HepG2 (cell line): ENCODE measurements around the gene ADAMTSL3. TPM values are rescaled to one million over a fixed set of nuclear protein-coding genes. Genes with fewer than 3 reads are reported as not detected.

Experiments
- ATAC-seq: fragments of 200-7000 bp; cut with Tn5 transposase; 3 replicates; pipeline ENCODE4 v1.9.1; 2020; ENCODE audit warnings: mild to moderate bottlenecking, moderate library complexity
- BruUV-seq: library from RNA; stranded (reverse); fragments of 400-500 nt; replicated peaks from 2 replicates; lab custom pipeline; 2021; lab: Mats Ljungman, UMichigan
- CTCF ChIA-PET: fragments of 300-600 bp; formaldehyde crosslinking; extraction: SDS; loops from one replicate; lab custom pipeline; 2021; ENCODE audit warnings: low total read pairs, inconsistent platforms, low intra/inter-chr PET ratio; lab: Yijun Ruan, JAX
- POLR2A ChIA-PET: fragments of 350-600 bp; sonication (Branson Sonifier 250); formaldehyde crosslinking; loops from one replicate; lab custom pipeline; 2020; ENCODE audit warnings: antibody characterized with exemption, inconsistent platforms; lab: Yijun Ruan, JAX
- DNase-seq: peaks from one replicate; pipeline ENCODE4 v3.0.0-alpha.2; 2015; ENCODE audit warnings: low spot score
- FAIRE-seq: peaks from 3 replicates; lab custom pipeline; 2011; peaks lifted over from hg19 to GRCh38; lab: Jason Lieb, UNC
- H2AFZ ChIP-seq: one replicate; pipeline ENCODE4 v1.6.1; 2011; ENCODE audit warnings: low read length, inconsistent platforms
- H3K27ac ChIP-seq: fragments of 300-600 bp; 3 replicates; pipeline ENCODE4 v1.8.0; 2011; ENCODE audit warnings: mixed run types, mild to moderate bottlenecking, mixed read lengths, low read length, inconsistent platforms; ENCODE audit not compliant: insufficient read depth; ENCODE audit errors: extremely low read length
- H3K27me3 ChIP-seq, 2 experiments: fragments of 200-600 bp in 1 of 2; 2 replicates in 1 of 2; 3 replicates in 1 of 2; pipeline versions ENCODE4 v1.6.0 to v1.8.0; 2011; ENCODE audit warnings: low read length in 2 of 2, mild to moderate bottlenecking in 2 of 2, moderate library complexity in 2 of 2, inconsistent platforms in 1 of 2; ENCODE audit not compliant: insufficient read depth in 2 of 2, control insufficient read depth in 1 of 2
- H3K36me3 ChIP-seq, 2 experiments: fragments of 200-600 bp in 1 of 2; replicated peaks in 1 of 2; 2 replicates in 1 of 2; 3 replicates in 1 of 2; pipeline versions ENCODE4 v1.5.1 to v1.8.0; 2011; ENCODE audit warnings: low read length in 2 of 2, inconsistent platforms in 1 of 2; ENCODE audit not compliant: insufficient read depth in 2 of 2, control insufficient read depth in 1 of 2
- H3K4me1 ChIP-seq: 2 replicates; pipeline ENCODE4 v1.5.1; 2012; ENCODE audit warnings: low read length, inconsistent platforms; ENCODE audit not compliant: insufficient read depth
- H3K4me2 ChIP-seq: 2 replicates; pipeline ENCODE4 v1.6.0; 2011; ENCODE audit warnings: low read depth, low read length, inconsistent platforms
- H3K4me3 ChIP-seq, 3 experiments: fragments of 200-600 bp in 1 of 3; sonication (generic), shearing (Covaris generic) in 1 of 3; replicated peaks in 1 of 3; 2 replicates each; pipeline ENCODE4 v1.5.1; 2011 to 2016; ENCODE audit warnings: low read length in 3 of 3, inconsistent platforms in 2 of 3, low read depth in 2 of 3, mild to moderate bottlenecking in 2 of 3, control low read depth in 1 of 3, mixed read lengths in 1 of 3; ENCODE audit not compliant: insufficient read depth in 1 of 3
- H3K79me2 ChIP-seq: one replicate; pipeline ENCODE4 v1.6.1; 2011; ENCODE audit warnings: low read length, inconsistent platforms; ENCODE audit not compliant: insufficient read depth
- H3K9ac ChIP-seq: 2 replicates; pipeline ENCODE4 v1.6.0; 2011; ENCODE audit warnings: mild to moderate bottlenecking, low read depth, low read length, inconsistent platforms; ENCODE audit not compliant: insufficient read depth
- H3K9me3 ChIP-seq: 2 replicates; pipeline ENCODE4 v1.5.1; 2012; ENCODE audit warnings: mild to moderate bottlenecking, low read length
- H4K20me1 ChIP-seq: 2 replicates; pipeline ENCODE4 v1.6.0; 2011; ENCODE audit warnings: inconsistent platforms, mild to moderate bottlenecking, low read length, moderate library complexity; ENCODE audit not compliant: insufficient read depth
- KLF11 ChIP-seq: IDR thresholded peaks from 2 replicates; pipeline ENCODE4 v1.6.1; 2016; ENCODE audit warnings: missing compliant biosample characterization
- KLF6 ChIP-seq: IDR thresholded peaks from 2 replicates; pipeline ENCODE4 v1.8.0; 2016; ENCODE audit warnings: missing biosample characterization, missing genetic modification reagents
- NR2F1 ChIP-seq, 2 experiments: fragments of 450-650 bp in 1 of 2; formaldehyde crosslinking in 1 of 2; IDR thresholded peaks; 2 replicates each; pipeline versions ENCODE4 v1.5.0 to v1.6.1; 2016 to 2020; ENCODE audit warnings: mild to moderate bottlenecking in 1 of 2, missing compliant biosample characterization in 1 of 2, missing genetic modification reagents in 1 of 2, moderate library complexity in 1 of 2
- NR3C1 ChIP-seq: sonication (generic); formaldehyde crosslinking; IDR thresholded peaks from 2 replicates; pipeline ENCODE4 v1.4.0; 2020; ENCODE audit warnings: missing genetic modification reagents
- SALL2 ChIP-seq: sonication (generic); formaldehyde crosslinking; IDR thresholded peaks from 2 replicates; pipeline ENCODE4 v1.8.1; 2023; ENCODE audit warnings: mild to moderate bottlenecking, missing genetic modification reagents, inconsistent platforms
- SMARCC2 ChIP-seq: fragments of 450-650 bp; IDR thresholded peaks from 2 replicates; pipeline ENCODE4 v1.6.1; 2017; ENCODE audit warnings: antibody characterized with exemption, mild to moderate bottlenecking
- SP1 ChIP-seq, 2 experiments: fragments of 450-650 bp in 1 of 2; sonication (generic) in 1 of 2; formaldehyde crosslinking in 1 of 2; IDR thresholded peaks; 2 replicates each; pipeline versions ENCODE4 v1.4.0 to v1.6.1; 2016 to 2020; ENCODE audit warnings: missing genetic modification reagents in 1 of 2
- SRSF1 ChIP-seq: fragments of 200-400 bp; formaldehyde crosslinking; optimal IDR thresholded peaks from 2 replicates; pipeline ENCODE3; 2017; ENCODE audit warnings: mild to moderate bottlenecking, low read depth, low read length, moderate library complexity
- TARDBP ChIP-seq: sonication (generic); formaldehyde crosslinking; IDR thresholded peaks from 2 replicates; pipeline ENCODE4 v1.8.0; 2022; ENCODE audit warnings: mild to moderate bottlenecking, missing genetic modification reagents
- ZBTB39 ChIP-seq: sonication (generic); formaldehyde crosslinking; IDR thresholded peaks from 2 replicates; pipeline ENCODE4 v1.5.0; 2020; ENCODE audit warnings: missing genetic modification reagents
- ZMAT3 ChIP-seq: sonication (generic); formaldehyde crosslinking; conservative IDR thresholded peaks from 2 replicates; pipeline ENCODE4 v1.7.0; 2021; ENCODE audit warnings: missing genetic modification reagents
- ZNF101 ChIP-seq: sonication (generic); formaldehyde crosslinking; IDR thresholded peaks from 2 replicates; pipeline ENCODE4 v1.4.0; 2020; ENCODE audit warnings: mild to moderate bottlenecking, low read depth, missing genetic modification reagents, borderline replicate concordance
- ZNF274 ChIP-seq: sonication (generic); formaldehyde crosslinking; IDR thresholded peaks from 2 replicates; pipeline ENCODE4 v1.5.1; 2020; ENCODE audit warnings: mild to moderate bottlenecking, missing genetic modification reagents
- ZNF775 ChIP-seq: sonication (generic); formaldehyde crosslinking; IDR thresholded peaks from 2 replicates; pipeline ENCODE4 v1.4.0; 2020; ENCODE audit warnings: missing genetic modification reagents, mild to moderate bottlenecking, moderate library complexity, borderline replicate concordance
- WGBS: methylation state at CpG from one replicate; pipeline ENCODE4 v1.1.6; 2017; ENCODE audit warnings: low lambda C conversion rate; 5-methylcytosine and 5-hydroxymethylcytosine counted together
- in situ Hi-C: cut with HindIII; loops from 2 replicates; pipeline ENCODE4 v1.10.0; 2017; ENCODE audit warnings: low pct_unique_long_range_greater_than_20kb; ENCODE audit not compliant: extremely low pct_ligation_motif_present
- intact Hi-C: fragments of 100-400 bp; cut with micrococcal nuclease; formaldehyde crosslinking; loops from one replicate; pipeline ENCODE4 v1.10.0; 2022; ENCODE audit not compliant: unreplicated experiment
- polyA plus RNA-seq, 8 experiments: library from polyadenylated mRNA; depleted of rRNA in 3 of 8; stranded (reverse) in 7 of 8; unstranded in 1 of 8; fragments of >200 nt; fragmentation: Illumina TruSeq in 4 of 8; extraction: Trizol in 4 of 8; gene quantifications; 2 replicates each; pipeline versions ENCODE4 v1.2.1 to v1.2.3, GENCODE V29; 2011 to 2016; ENCODE audit warnings: low read depth in 4 of 8, missing spikeins in 1 of 8, mixed read lengths in 1 of 8; ENCODE audit not compliant: insufficient read depth in 1 of 8
- total RNA-seq, 5 experiments: library from RNA; depleted of rRNA; stranded (reverse); fragments of >200 nt; fragmentation: Illumina TruSeq; extraction: Trizol; gene quantifications; 2 replicates each; pipeline ENCODE4 v1.2.3, GENCODE V29; 2016; ENCODE audit warnings: low read depth in 1 of 5
- TF ChIP-seq, protein P1 (sequence below): sonication (generic); formaldehyde crosslinking; IDR thresholded peaks from 2 replicates; pipeline ENCODE4 v1.4.0; 2020; ENCODE audit warnings: missing genetic modification reagents, borderline replicate concordance
- TF ChIP-seq, protein P2 (sequence below): fragments of 450-650 bp; IDR thresholded peaks from 2 replicates; pipeline ENCODE4 v1.6.1; 2016

ADAMTSL3 gene
- total and polyA plus RNA-seq, 2 of the 13 experiments (the other 11 are each of a cell fraction or from before 2014, with no cell fraction given) = 0.04 to 0.09 TPM

DNA sequence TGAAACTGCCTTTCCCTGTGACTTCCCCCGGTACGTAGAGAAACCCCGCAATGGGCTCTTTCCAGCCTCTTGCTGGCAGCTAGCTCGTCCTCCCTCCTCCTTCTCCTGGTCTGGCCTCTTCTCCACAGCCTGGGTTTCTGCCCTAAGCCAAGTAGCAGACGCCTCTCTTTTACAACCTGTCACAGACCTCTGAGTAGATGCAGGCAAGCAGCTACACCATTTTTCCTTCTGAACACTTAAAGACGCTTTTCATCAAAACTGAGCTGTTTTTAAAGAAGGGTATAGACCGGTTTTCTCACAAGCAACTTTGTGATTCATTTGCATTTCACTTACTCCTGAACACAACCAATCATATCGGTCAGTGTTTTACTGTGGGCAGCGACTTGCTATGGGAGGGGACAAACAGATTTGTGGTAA, 32.0 kb downstream of the ADAMTSL3 start:
- POLR2A ChIA-PET = no interaction called here
- DNase-seq = no peak
- H3K27me3 ChIP-seq = no peaks in the 10 kb centered on the region; a peak in 1 of 5 replicates
- no peaks in the 10 kb centered on the region for H3K4me1 ChIP-seq
- no peaks in the 10 kb centered on the region for H3K36me3 ChIP-seq
- H3K4me2 ChIP-seq = no peak overlapping the region
- no peak for ATAC-seq
- no TSS peak for BruUV-seq
- no peaks in the 10 kb centered on the region for H3K9me3 ChIP-seq
- FAIRE-seq = no peak
- no peak overlapping the region for H3K27ac ChIP-seq
- 22% methylated on average over 9 of the region's 9 CpGs for WGBS
- CTCF ChIA-PET = no interaction called here
- no peaks in the 10 kb centered on the region for H3K79me2 ChIP-seq
- in situ Hi-C loops = no loop called here
- TF ChIP-seq ZMAT3 (CRISPR knock-in tag) (no peak), SMARCC2 (no peak), ZNF101 (CRISPR knock-in tag) (no peak), SP1 (IDR thresholded peaks at IDR 0.05) (no peak), SP1 (CRISPR knock-in tag; IDR thresholded peaks at IDR 0.05) (no peak), NR3C1 (CRISPR knock-in tag) (no peak), KLF11 (CRISPR knock-in tag) (no peak), ZNF274 (CRISPR knock-in tag) (no peak), NR2F1 (CRISPR knock-in tag; IDR thresholded peaks at IDR 0.05) (no peak), SALL2 (CRISPR knock-in tag) (no peak), KLF6 (CRISPR knock-in tag) (no peak), SRSF1 (no peak), TARDBP (CRISPR knock-in tag) (no peak), ZBTB39 (CRISPR knock-in tag) (no peak), ZNF775 (no peak)
- TF ChIP-seq, protein P1, sequence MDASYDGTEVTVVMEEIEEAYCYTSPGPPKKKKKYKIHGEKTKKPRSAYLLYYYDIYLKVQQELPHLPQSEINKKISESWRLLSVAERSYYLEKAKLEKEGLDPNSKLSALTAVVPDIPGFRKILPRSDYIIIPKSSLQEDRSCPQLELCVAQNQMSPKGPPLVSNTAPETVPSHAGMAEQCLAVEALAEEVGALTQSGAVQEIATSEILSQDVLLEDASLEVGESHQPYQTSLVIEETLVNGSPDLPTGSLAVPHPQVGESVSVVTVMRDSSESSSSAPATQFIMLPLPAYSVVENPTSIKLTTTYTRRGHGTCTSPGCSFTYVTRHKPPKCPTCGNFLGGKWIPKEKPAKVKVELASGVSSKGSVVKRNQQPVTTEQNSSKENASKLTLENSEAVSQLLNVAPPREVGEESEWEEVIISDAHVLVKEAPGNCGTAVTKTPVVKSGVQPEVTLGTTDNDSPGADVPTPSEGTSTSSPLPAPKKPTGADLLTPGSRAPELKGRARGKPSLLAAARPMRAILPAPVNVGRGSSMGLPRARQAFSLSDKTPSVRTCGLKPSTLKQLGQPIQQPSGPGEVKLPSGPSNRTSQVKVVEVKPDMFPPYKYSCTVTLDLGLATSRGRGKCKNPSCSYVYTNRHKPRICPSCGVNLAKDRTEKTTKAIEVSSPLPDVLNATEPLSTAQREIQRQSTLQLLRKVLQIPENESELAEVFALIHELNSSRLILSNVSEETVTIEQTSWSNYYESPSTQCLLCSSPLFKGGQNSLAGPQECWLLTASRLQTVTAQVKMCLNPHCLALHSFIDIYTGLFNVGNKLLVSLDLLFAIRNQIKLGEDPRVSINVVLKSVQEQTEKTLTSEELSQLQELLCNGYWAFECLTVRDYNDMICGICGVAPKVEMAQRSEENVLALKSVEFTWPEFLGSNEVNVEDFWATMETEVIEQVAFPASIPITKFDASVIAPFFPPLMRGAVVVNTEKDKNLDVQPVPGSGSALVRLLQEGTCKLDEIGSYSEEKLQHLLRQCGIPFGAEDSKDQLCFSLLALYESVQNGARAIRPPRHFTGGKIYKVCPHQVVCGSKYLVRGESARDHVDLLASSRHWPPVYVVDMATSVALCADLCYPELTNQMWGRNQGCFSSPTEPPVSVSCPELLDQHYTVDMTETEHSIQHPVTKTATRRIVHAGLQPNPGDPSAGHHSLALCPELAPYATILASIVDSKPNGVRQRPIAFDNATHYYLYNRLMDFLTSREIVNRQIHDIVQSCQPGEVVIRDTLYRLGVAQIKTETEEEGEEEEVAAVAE (CRISPR knock-in tag) = no peak
- TF ChIP-seq, protein P2, sequence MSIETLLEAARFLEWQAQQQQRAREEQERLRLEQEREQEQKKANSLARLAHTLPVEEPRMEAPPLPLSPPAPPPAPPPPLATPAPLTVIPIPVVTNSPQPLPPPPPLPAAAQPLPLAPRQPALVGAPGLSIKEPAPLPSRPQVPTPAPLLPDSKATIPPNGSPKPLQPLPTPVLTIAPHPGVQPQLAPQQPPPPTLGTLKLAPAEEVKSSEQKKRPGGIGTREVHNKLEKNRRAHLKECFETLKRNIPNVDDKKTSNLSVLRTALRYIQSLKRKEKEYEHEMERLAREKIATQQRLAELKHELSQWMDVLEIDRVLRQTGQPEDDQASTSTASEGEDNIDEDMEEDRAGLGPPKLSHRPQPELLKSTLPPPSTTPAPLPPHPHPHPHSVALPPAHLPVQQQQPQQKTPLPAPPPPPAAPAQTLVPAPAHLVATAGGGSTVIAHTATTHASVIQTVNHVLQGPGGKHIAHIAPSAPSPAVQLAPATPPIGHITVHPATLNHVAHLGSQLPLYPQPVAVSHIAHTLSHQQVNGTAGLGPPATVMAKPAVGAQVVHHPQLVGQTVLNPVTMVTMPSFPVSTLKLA = no peak
- no peak overlapping the region for H3K9ac ChIP-seq
- H2AFZ ChIP-seq = no peak overlapping the region
- intact Hi-C loops = no loop called here
- no peaks in the 10 kb centered on the region for H4K20me1 ChIP-seq
- no peak overlapping the region for H3K4me3 ChIP-seq
